Ishikawa (cell line): ENCODE results near the gene LHX8.

Experiments used
- CEBPB ChIP-seq: IDR thresholded peaks from 2 replicates; pipeline ENCODE4 v1.6.1; 2012
- CREB1 ChIP-seq: IDR thresholded peaks from 2 replicates; pipeline ENCODE4 v1.6.1; 2012; ENCODE audit warnings: low read depth
- EGR1 ChIP-seq: IDR thresholded peaks from 2 replicates; pipeline ENCODE4 v1.6.1; 2012
- EP300 ChIP-seq: IDR thresholded peaks from 2 replicates; pipeline ENCODE4 v1.6.1; 2012; ENCODE audit warnings: borderline replicate concordance
- FOXM1 ChIP-seq: IDR thresholded peaks from 2 replicates; pipeline ENCODE4 v1.6.1; 2012; ENCODE audit warnings: low read depth, borderline replicate concordance
- NFIC ChIP-seq: IDR thresholded peaks from 2 replicates; pipeline ENCODE4 v1.6.1; 2012
- RAD21 ChIP-seq: IDR thresholded peaks from 2 replicates; pipeline ENCODE4 v1.6.1; 2012; ENCODE audit warnings: low read depth
- REST ChIP-seq: IDR thresholded peaks from 2 replicates; pipeline ENCODE4 v1.6.1; 2012; ENCODE audit warnings: low read depth, mild to moderate bottlenecking
- TAF1 ChIP-seq: IDR thresholded peaks from 2 replicates; pipeline ENCODE4 v1.6.1; 2012; ENCODE audit warnings: low read depth, mild to moderate bottlenecking
- YY1 ChIP-seq: IDR thresholded peaks from 2 replicates; pipeline ENCODE4 v1.6.1; 2012; ENCODE audit warnings: low read depth
- ZBTB7A ChIP-seq: IDR thresholded peaks from 2 replicates; pipeline ENCODE4 v1.6.1; 2012; ENCODE audit warnings: low read depth
- TF ChIP-seq, protein P1 (sequence below): IDR thresholded peaks from 2 replicates; pipeline ENCODE4 v1.6.1; 2012
- TF ChIP-seq, protein P2 (sequence below): IDR thresholded peaks from 2 replicates; pipeline ENCODE4 v1.6.1; 2012

- no peak for TF ChIP-seq TAF1
- no peak for TF ChIP-seq CREB1
- TF ChIP-seq, protein P1, sequence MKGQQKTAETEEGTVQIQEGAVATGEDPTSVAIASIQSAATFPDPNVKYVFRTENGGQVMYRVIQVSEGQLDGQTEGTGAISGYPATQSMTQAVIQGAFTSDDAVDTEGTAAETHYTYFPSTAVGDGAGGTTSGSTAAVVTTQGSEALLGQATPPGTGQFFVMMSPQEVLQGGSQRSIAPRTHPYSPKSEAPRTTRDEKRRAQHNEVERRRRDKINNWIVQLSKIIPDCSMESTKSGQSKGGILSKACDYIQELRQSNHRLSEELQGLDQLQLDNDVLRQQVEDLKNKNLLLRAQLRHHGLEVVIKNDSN, result no peak
- no peak for TF ChIP-seq CEBPB
- no peak for TF ChIP-seq YY1
- TF ChIP-seq RAD21, result no peak
- TF ChIP-seq REST, result no peak
- TF ChIP-seq ZBTB7A, result no peak
- TF ChIP-seq, protein P2, sequence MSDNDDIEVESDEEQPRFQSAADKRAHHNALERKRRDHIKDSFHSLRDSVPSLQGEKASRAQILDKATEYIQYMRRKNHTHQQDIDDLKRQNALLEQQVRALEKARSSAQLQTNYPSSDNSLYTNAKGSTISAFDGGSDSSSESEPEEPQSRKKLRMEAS, result no peak
- no peak for TF ChIP-seq EP300
- no peak for TF ChIP-seq FOXM1
- no peak for TF ChIP-seq EGR1
- TF ChIP-seq NFIC, result no peak
Measured at GRCh38 chr1:75123756-75124155, 10.4 kb upstream of the LHX8 start.
